ENCODE results near the gene CENPA.

DNA sequence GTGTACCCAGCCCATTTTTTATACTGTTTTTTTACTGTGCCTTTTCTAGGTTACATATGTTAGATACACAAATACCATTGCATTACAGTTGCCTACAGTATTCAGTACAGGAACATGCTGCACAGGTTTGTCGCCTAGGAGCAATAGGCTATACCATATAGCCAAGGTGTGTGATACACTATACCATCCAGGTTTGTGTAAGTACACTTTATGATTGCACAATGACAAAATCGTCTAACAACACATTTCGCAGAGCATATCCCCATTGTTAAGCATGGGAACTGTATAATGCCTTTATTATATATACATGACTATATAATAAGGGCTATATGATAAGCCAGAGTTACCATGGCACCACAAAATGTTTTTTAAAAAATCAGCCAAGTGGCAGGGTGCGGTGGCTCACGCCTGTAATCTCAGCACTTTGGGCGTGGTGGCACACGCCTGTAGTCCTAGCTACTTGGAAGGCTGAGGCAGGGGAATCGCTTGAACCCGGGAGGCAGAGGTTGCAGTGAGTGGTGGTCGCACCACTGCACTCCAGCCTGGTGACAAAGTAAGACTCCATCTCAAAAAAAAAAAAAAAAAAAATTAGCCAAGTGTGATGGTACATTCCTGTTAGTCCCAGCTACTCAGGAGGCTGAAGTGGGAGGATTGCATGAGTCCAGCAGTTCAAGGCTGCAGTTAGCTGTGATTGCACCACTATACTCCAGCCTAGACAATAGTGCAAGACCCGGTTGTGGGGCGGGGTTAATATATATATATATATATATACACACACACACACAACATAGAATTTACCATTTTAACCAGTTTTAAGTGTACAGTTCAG is 2.8 kb upstream of the CENPA start:
- TF ChIP-seq, protein P1, sequence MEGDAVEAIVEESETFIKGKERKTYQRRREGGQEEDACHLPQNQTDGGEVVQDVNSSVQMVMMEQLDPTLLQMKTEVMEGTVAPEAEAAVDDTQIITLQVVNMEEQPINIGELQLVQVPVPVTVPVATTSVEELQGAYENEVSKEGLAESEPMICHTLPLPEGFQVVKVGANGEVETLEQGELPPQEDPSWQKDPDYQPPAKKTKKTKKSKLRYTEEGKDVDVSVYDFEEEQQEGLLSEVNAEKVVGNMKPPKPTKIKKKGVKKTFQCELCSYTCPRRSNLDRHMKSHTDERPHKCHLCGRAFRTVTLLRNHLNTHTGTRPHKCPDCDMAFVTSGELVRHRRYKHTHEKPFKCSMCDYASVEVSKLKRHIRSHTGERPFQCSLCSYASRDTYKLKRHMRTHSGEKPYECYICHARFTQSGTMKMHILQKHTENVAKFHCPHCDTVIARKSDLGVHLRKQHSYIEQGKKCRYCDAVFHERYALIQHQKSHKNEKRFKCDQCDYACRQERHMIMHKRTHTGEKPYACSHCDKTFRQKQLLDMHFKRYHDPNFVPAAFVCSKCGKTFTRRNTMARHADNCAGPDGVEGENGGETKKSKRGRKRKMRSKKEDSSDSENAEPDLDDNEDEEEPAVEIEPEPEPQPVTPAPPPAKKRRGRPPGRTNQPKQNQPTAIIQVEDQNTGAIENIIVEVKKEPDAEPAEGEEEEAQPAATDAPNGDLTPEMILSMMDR (IDR thresholded peaks at IDR 0.05) = no peak
- TF ChIP-seq EZH2 (IDR thresholded peaks at IDR 0.05) = no peak
- TF ChIP-seq EZH2phosphoT487 (IDR thresholded peaks at IDR 0.05) = no peak

Data from neural progenitor cell (in vitro differentiated cells).